Esophagus squamous epithelium (tissue), 5 donors: ENCODE measurements around the gene MEGF6. TPM values are rescaled to one million over a fixed set of nuclear protein-coding genes. Genes with fewer than 3 reads are reported as not detected.

Experiments used
- DNase-seq: peaks from one replicate; lab custom pipeline; 2025; lab: John Stamatoyannopoulos, UW
- H3K27ac ChIP-seq, 4 donors: fragments of 200-600 bp; sonication (generic); one replicate each; pipeline ENCODE4 v1.5.1; 2016 to 2019; ENCODE audit warnings: mild to moderate bottlenecking in 1 of 4
- H3K27me3 ChIP-seq, 4 donors: fragments of 200-600 bp; sonication (generic); 1 replicate in 3 of 4; 2 replicates in 1 of 4; pipeline versions ENCODE4 v1.5.1 to v1.6.0; 2017 to 2021; ENCODE audit warnings: antibody characterized with exemption in 1 of 4
- H3K36me3 ChIP-seq, 3 donors: fragments of 200-600 bp; sonication (generic); one replicate each; pipeline ENCODE4 v1.5.1; 2016 to 2019
- H3K4me1 ChIP-seq, 3 donors: fragments of 200-600 bp; sonication (generic); one replicate each; pipeline ENCODE4 v1.5.1; 2017 to 2019
- H3K4me3 ChIP-seq, 4 donors: fragments of 200-600 bp; sonication (generic); 1 replicate in 3 of 4; 2 replicates in 1 of 4; pipeline ENCODE4 v1.5.1; 2016 to 2019; ENCODE audit warnings: mild to moderate bottlenecking in 2 of 4, moderate library complexity in 1 of 4
- H3K9me3 ChIP-seq, 3 donors: fragments of 200-600 bp; sonication (generic); one replicate each; pipeline ENCODE4 v1.5.1; 2016 to 2019
- CTCF ChIP-seq, 6 experiments: fragments of 450-650 bp in 4 of 6; fragments of 200-600 bp in 2 of 6; sonication (generic) in 2 of 6; IDR thresholded peaks; one replicate each; pipeline ENCODE4 v1.5.1; 2016 to 2019; ENCODE audit warnings: antibody characterized with exemption in 6 of 6, mild to moderate bottlenecking in 4 of 6, moderate library complexity in 4 of 6
- POLR2A ChIP-seq, 4 donors: fragments of 450-650 bp; IDR thresholded peaks; one replicate each; pipeline ENCODE4 v1.6.1; 2017; ENCODE audit warnings: antibody characterized with exemption in 4 of 4, mild to moderate bottlenecking in 4 of 4, moderate library complexity in 3 of 4
- WGBS, 2 donors: methylation state at CpG; one replicate each; pipeline ENCODE4 v1.1.5; 2018; 5-methylcytosine and 5-hydroxymethylcytosine counted together
- intact Hi-C: fragments of 100-400 bp; cut with DNase I; formaldehyde crosslinking; loops from one replicate; pipeline ENCODE4 v1.15.0; 2022
- total RNA-seq, 4 donors: library from RNA; depleted of rRNA; stranded (reverse); fragments of >200 nt; gene quantifications; one replicate each; pipeline ENCODE4 v1.1.0, GENCODE V29; 2016
- donor health status: DM: yes; HTN: yes; CAD: no.

Gene MEGF6
- total RNA-seq, 4 donors from 2014 or later, result 8.8 to 27.1 (median 16.8) TPM

GRCh38 chr1:3553166-3553939, 58.0 kb downstream of the MEGF6 start:
- no peak for DNase-seq
- peak in 2 of 6 experiments; percentile 6 to 24 for TF ChIP-seq CTCF (IDR thresholded peaks at IDR 0.05)
- TF ChIP-seq POLR2A (IDR thresholded peaks at IDR 0.05), result no peak
- WGBS, 2 donors, result 32 to 80% methylated on average over 2 to 8 of the region's 27 CpGs
- Histone ChIP-seq H3K4me1 (peaks cover 6 to 82% (median 29%) of the 10 kb centered on the region in 3 donors), H3K4me3 (peak overlapping the region in 1 of 4 donors; percentile 23), H3K9me3 (peaks cover 0 to 7% (median 0%) of the 10 kb centered on the region in 3 donors), H3K27ac (peak overlapping the region; percentile 43 to 78 (median 58)), H3K36me3 (no peaks in the 10 kb centered on the region), H3K27me3 (peaks cover 0 to 94% (median 0%) of the 10 kb centered on the region in 4 donors)
- intact Hi-C loops, result no loop called here

- Histone ChIP-seq H3K4me1 (peaks cover 12 to 88% (median 35%) of the 10 kb centered on the region in 3 donors), H3K27ac (peak overlapping the region in 2 of 4 donors; percentile 35 to 78), H3K27me3 (peaks cover 0 to 93% (median 0%) of the 10 kb centered on the region in 4 donors), H3K36me3 (no peaks in the 10 kb centered on the region), H3K4me3 (no peak overlapping the region), H3K9me3 (peaks cover 0 to under 1% (median 0%) of the 10 kb centered on the region in 3 donors)
- 93% methylated on average over 3 of the region's 6 CpGs; no CpG with 5 or more reads in 1 of the 2 donors for WGBS, 2 donors
- TF ChIP-seq CTCF (IDR thresholded peaks at IDR 0.05), result no peak
- no peak for TF ChIP-seq POLR2A (IDR thresholded peaks at IDR 0.05)
- intact Hi-C loops, result no loop called here
- DNase-seq, result no peak
Measured at GRCh38 chr1:3552751-3553150, 58.6 kb downstream of the MEGF6 start.

- H3K36me3 ChIP-seq, result no peaks in the 10 kb centered on the region
- H3K9me3 ChIP-seq, result no peaks in the 10 kb centered on the region
- TF ChIP-seq CTCF (IDR thresholded peaks at IDR 0.05) (no peak), POLR2A (IDR thresholded peaks at IDR 0.05) (no peak)
- no peak overlapping the region for H3K27ac ChIP-seq
- no peak for DNase-seq
- H3K4me3 ChIP-seq, result no peak overlapping the region
- intact Hi-C loops, result no loop called here
- peaks cover 0 to 93% (median 0%) of the 10 kb centered on the region in 4 donors for H3K27me3 ChIP-seq
- H3K4me1 ChIP-seq, result peaks cover 18 to 90% (median 41%) of the 10 kb centered on the region in 3 donors
- WGBS, 2 donors, result 86% methylated on average over 11 of the region's 14 CpGs; no CpG with 5 or more reads in 1 of the 2 donors
Measured at GRCh38 chr1:3552176-3552575, 59.1 kb downstream of the MEGF6 start.

- Histone ChIP-seq H3K4me3 (no peak overlapping the region), H3K36me3 (no peaks in the 10 kb centered on the region), H3K27me3 (peaks cover 0 to 90% (median 0%) of the 10 kb centered on the region in 4 donors), H3K27ac (no peak overlapping the region), H3K4me1 (peaks cover 23 to 90% (median 44%) of the 10 kb centered on the region in 3 donors), H3K9me3 (no peaks in the 10 kb centered on the region)
- 77 to 85% methylated on average over 8 to 10 of the region's 10 CpGs for WGBS, 2 donors
- DNase-seq, result no peak
- TF ChIP-seq POLR2A (IDR thresholded peaks at IDR 0.05) (no peak), CTCF (IDR thresholded peaks at IDR 0.05) (no peak)
- intact Hi-C loops, result no loop called here
Measured at GRCh38 chr1:3551711-3552110, 59.6 kb downstream of the MEGF6 start.

- H3K27ac ChIP-seq, result no peak overlapping the region
- 67 to 78% methylated on average over 1 to 3 of the region's 5 CpGs for WGBS, 2 donors
- H3K36me3 ChIP-seq, result no peaks in the 10 kb centered on the region
- peaks cover 23 to 90% (median 44%) of the 10 kb centered on the region in 3 donors for H3K4me1 ChIP-seq
- intact Hi-C loops, result no loop called here
- H3K27me3 ChIP-seq, result peaks cover 0 to 86% (median 0%) of the 10 kb centered on the region in 4 donors
- TF ChIP-seq CTCF (IDR thresholded peaks at IDR 0.05) (no peak), POLR2A (IDR thresholded peaks at IDR 0.05) (no peak)
- H3K9me3 ChIP-seq, result no peaks in the 10 kb centered on the region
- no peak overlapping the region for H3K4me3 ChIP-seq
- DNase-seq, result no peak
Measured at GRCh38 chr1:3551290-3551678, 60.0 kb downstream of the MEGF6 start.
